GM12878 (cell line): ENCODE measurements around the gene TBRG4. TPM values are rescaled to one million over a fixed set of nuclear protein-coding genes. Genes with fewer than 3 reads are reported as not detected.

ENCODE experiments used
- ATAC-seq: fragments of 200-7000 bp; cut with Tn5 transposase; 3 replicates; pipeline ENCODE4 v1.9.1; 2020; ENCODE audit warnings: mild to moderate bottlenecking, moderate library complexity
- BruUV-seq: library from RNA; stranded (reverse); fragments of 400-500 nt; replicated peaks from 2 replicates; lab custom pipeline; 2021; lab: Mats Ljungman, UMichigan
- CTCF ChIA-PET: fragments of 300-600 bp; sonication (Branson Sonifier 250); formaldehyde crosslinking; extraction: SDS; loops from one replicate; lab custom pipeline; 2021; ENCODE audit warnings: inconsistent platforms; lab: Yijun Ruan, JAX
- POLR2A ChIA-PET: fragments of 350-600 bp; formaldehyde crosslinking; extraction: SDS; loops from one replicate; lab custom pipeline; 2021; ENCODE audit warnings: inconsistent platforms; lab: Charles Lee
- RAD21 ChIA-PET: fragments of 300-600 bp; sonication (Branson Sonifier 250); formaldehyde crosslinking; loops from one replicate; lab custom pipeline; 2023; ENCODE audit warnings: antibody characterized with exemption; ENCODE audit not compliant: unreplicated experiment; lab: Charles Lee
- SMC1A ChIA-PET: fragments of 300-600 bp; sonication (Branson Sonifier 250); formaldehyde crosslinking; loops from one replicate; lab custom pipeline; 2023; ENCODE audit not compliant: unreplicated experiment, uncharacterized antibody; lab: Charles Lee
- DNase-seq: peaks from one replicate; pipeline ENCODE4 v3.0.0-alpha.2; 2011; ENCODE audit warnings: low read depth, low spot score
- FAIRE-seq: peaks from 3 replicates; lab custom pipeline; 2011; peaks lifted over from hg19 to GRCh38; lab: Jason Lieb, UNC
- H2AFZ ChIP-seq: 2 replicates; pipeline ENCODE4 v1.6.0; 2011; ENCODE audit warnings: low read depth, low read length, control low read depth; ENCODE audit not compliant: control insufficient read depth
- H3K27ac ChIP-seq: 2 replicates; pipeline ENCODE4 v1.5.1; 2011; ENCODE audit warnings: control low read depth; ENCODE audit not compliant: control insufficient read depth, insufficient read depth
- H3K27me3 ChIP-seq, 2 experiments: replicated peaks in 1 of 2; 2 replicates each; pipeline versions ENCODE4 v1.6.0 to v1.6.1; 2011; ENCODE audit warnings: low read length in 1 of 2; ENCODE audit not compliant: control insufficient read depth in 2 of 2, insufficient read depth in 2 of 2
- H3K36me3 ChIP-seq, 2 experiments: 2 replicates each; pipeline ENCODE4 v1.5.1; 2011; ENCODE audit warnings: low read length in 1 of 2; ENCODE audit not compliant: control insufficient read depth in 2 of 2, insufficient read depth in 2 of 2
- H3K4me1 ChIP-seq: 2 replicates; pipeline ENCODE4 v1.6.1; 2011; ENCODE audit warnings: mild to moderate bottlenecking, low read length, moderate library complexity, mixed read lengths; ENCODE audit not compliant: control insufficient read depth, insufficient read depth
- H3K4me2 ChIP-seq: 2 replicates; pipeline ENCODE4 v1.6.0; 2011; ENCODE audit warnings: control low read depth; ENCODE audit not compliant: control insufficient read depth, insufficient read depth
- H3K4me3 ChIP-seq: fragments of 200-600 bp; sonication (generic); 2 replicates; pipeline ENCODE4 v1.5.1; 2016
- H3K79me2 ChIP-seq: 2 replicates; pipeline ENCODE4 v1.6.0; 2011; ENCODE audit warnings: low read length; ENCODE audit not compliant: control insufficient read depth, insufficient read depth
- H3K9ac ChIP-seq: 2 replicates; pipeline ENCODE4 v1.8.0; 2011; ENCODE audit warnings: low read length, control low read depth, mixed read lengths; ENCODE audit not compliant: control insufficient read depth, insufficient read depth
- H3K9me3 ChIP-seq: replicated peaks from 3 replicates; pipeline ENCODE4 v1.5.1; 2011; ENCODE audit warnings: mild to moderate bottlenecking, low read length; ENCODE audit not compliant: control insufficient read depth, insufficient read depth
- H4K20me1 ChIP-seq: 2 replicates; pipeline ENCODE4 v1.6.0; 2011; ENCODE audit not compliant: control insufficient read depth, insufficient read depth
- CBX3 ChIP-seq: fragments of 200-600 bp; sonication (generic); IDR thresholded peaks from 2 replicates; pipeline ENCODE4 v1.6.1; 2016; ENCODE audit warnings: low read depth, borderline replicate concordance
- CHD1 ChIP-seq: IDR thresholded peaks from 2 replicates; pipeline ENCODE4 v1.6.1; 2012; ENCODE audit warnings: low read depth, low read length, improper control_type of control experiment
- CHD4 ChIP-seq: fragments of 200-600 bp; sonication (generic); IDR thresholded peaks from 2 replicates; pipeline ENCODE4 v1.6.1; 2016; ENCODE audit warnings: mild to moderate bottlenecking
- CREM ChIP-seq: IDR thresholded peaks from 2 replicates; pipeline ENCODE4 v1.6.1; 2014; ENCODE audit warnings: antibody characterized with exemption, low read depth
- JUNB ChIP-seq: IDR thresholded peaks from 2 replicates; pipeline ENCODE4 v1.6.1; 2016; ENCODE audit warnings: antibody characterized with exemption, mild to moderate bottlenecking
- MEF2B ChIP-seq: fragments of 450-650 bp; IDR thresholded peaks from 2 replicates; pipeline ENCODE4 v1.6.1; 2018; ENCODE audit warnings: mild to moderate bottlenecking, moderate library complexity; ENCODE audit not compliant: partially characterized antibody, poor library complexity, severe bottlenecking
- NRF1 ChIP-seq: conservative IDR thresholded peaks from 2 replicates; pipeline ENCODE4 v1.6.1; 2011; ENCODE audit warnings: mild to moderate bottlenecking, low read depth, low read length, improper control_type of control experiment
- PAX8 ChIP-seq: fragments of 450-650 bp; IDR thresholded peaks from 2 replicates; pipeline ENCODE4 v1.6.1; 2017; ENCODE audit warnings: mild to moderate bottlenecking, moderate library complexity
- RBBP5 ChIP-seq: fragments of 200-600 bp; sonication (generic); conservative IDR thresholded peaks from 2 replicates; pipeline ENCODE4 v1.6.1; 2016
- SIX5 ChIP-seq: IDR thresholded peaks from 2 replicates; pipeline ENCODE4 v1.6.1; 2011; ENCODE audit warnings: mild to moderate bottlenecking, low read depth, low read length, moderate library complexity; ENCODE audit not compliant: severe bottlenecking
- SMARCA5 ChIP-seq: fragments of 450-650 bp; IDR thresholded peaks from 2 replicates; pipeline ENCODE4 v1.6.1; 2017; ENCODE audit warnings: mild to moderate bottlenecking
- TCF7 ChIP-seq: IDR thresholded peaks from 2 replicates; pipeline ENCODE4 v1.6.1; 2014; ENCODE audit warnings: antibody characterized with exemption, borderline replicate concordance
- WRNIP1 ChIP-seq: IDR thresholded peaks from 2 replicates; pipeline ENCODE4 v1.6.1; 2011; ENCODE audit warnings: low read depth, low read length, improper control_type of control experiment, borderline replicate concordance
- WGBS: methylation state at CpG from one replicate; pipeline ENCODE4 v1.1.6; 2016; ENCODE audit warnings: low lambda C conversion rate; ENCODE audit not compliant: insufficient replicate concordance, insufficient coverage; ENCODE audit errors: missing lambda C conversion rate; 5-methylcytosine and 5-hydroxymethylcytosine counted together
- in situ Hi-C: fragments of 300-500 bp; cut with MboI; formaldehyde crosslinking; loops from 9 replicates; pipeline ENCODE4 v1.14.3; 2018; ENCODE audit warnings: mixed read lengths
- intact Hi-C: fragments of 100-400 bp; cut with micrococcal nuclease; formaldehyde crosslinking; loops from one replicate; pipeline ENCODE4 v1.14.2; 2022; ENCODE audit not compliant: unreplicated experiment
- polyA plus RNA-seq, 11 experiments: library from polyadenylated mRNA; depleted of rRNA in 4 of 11; unstranded in 6 of 11; stranded (reverse) in 5 of 11; fragments of >200 nt; fragmentation: Nextera tagmentation in 4 of 11; fragmentation: Illumina TruSeq in 1 of 11; extraction: Ambion mirVana in 4 of 11; extraction: Trizol in 1 of 11; gene quantifications; 1 replicate in 1 of 11; 2 replicates in 10 of 11; pipeline versions ENCODE4 v1.2.1 to v1.2.3, GENCODE V29; 2011 to 2016; ENCODE audit warnings: inconsistent platforms in 2 of 11, missing spikeins in 2 of 11, low read depth in 1 of 11
- total RNA-seq, 4 experiments: library from RNA; depleted of rRNA in 3 of 4; stranded (reverse); fragments of >200 nt in 3 of 4; fragmentation: Illumina TruSeq in 1 of 4; extraction: Trizol in 1 of 4; gene quantifications; 2 replicates each; pipeline versions ENCODE4 v1.2.1 to v1.2.3, GENCODE V29; 2013 to 2021
- TF ChIP-seq, protein P1 (sequence below): IDR thresholded peaks from 2 replicates; pipeline ENCODE4 v1.6.1; 2011; ENCODE audit warnings: low read depth, low read length, improper control_type of control experiment, borderline replicate concordance
- TF ChIP-seq, protein P2 (sequence below): fragments of 450-650 bp; IDR thresholded peaks from 2 replicates; pipeline ENCODE4 v1.6.1; 2017; ENCODE audit warnings: mild to moderate bottlenecking, moderate library complexity
- TF ChIP-seq, protein P3 (sequence below): IDR thresholded peaks from 2 replicates; pipeline ENCODE4 v1.6.1; 2011; ENCODE audit warnings: low read depth, mild to moderate bottlenecking, low read length, moderate library complexity, borderline replicate concordance; ENCODE audit errors: extremely low read depth

TBRG4 gene
- total and polyA plus RNA-seq, 10 of the 15 experiments (the other 5 are each of a cell fraction or from before 2014, with no cell fraction given): 8.4 to 130 (median 118) TPM

DNA sequence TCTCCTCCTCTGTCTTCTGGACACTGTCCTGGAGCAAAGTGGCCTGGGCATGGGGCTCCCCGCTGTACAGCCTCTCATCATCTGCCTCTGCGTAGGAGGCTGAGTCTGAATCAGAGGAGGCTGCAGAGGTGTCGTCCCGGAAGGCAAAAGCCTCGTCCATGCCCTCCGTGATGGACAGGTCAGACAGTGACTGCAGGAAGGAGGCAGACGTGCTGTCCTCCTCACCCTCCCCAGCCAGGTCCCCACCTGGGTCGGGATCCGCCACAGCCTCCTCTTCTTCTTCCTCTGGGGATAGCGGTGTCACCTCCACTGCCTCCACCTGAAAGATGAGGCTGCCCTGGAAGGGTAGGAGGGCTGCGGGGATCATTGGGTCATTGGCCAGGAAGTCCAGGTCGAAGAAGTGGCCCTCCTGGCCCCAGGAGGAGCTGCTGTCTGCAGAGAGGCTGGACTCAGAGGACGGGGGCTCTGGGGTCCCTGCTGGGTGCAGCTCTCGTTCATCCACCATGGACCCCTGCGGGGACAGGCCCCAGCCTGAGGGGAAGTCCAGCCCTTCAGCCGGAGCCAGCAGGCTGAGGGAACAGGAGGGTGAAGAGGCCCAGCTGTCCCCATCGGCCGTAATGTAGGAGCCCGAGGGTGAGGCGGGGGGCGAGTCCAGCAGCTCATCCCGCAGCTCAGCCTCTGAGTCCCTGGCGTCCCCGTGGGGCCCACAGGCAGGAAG lies 26.4 kb downstream of the TBRG4 start:
- no peak for FAIRE-seq
- POLR2A ChIA-PET: no interaction called here

More for the DNA sequence above, 26.4 kb downstream of the TBRG4 start:
- H4K20me1 ChIP-seq: no peaks in the 10 kb centered on the region
- peaks cover 2% of the 10 kb centered on the region in 2 experiments; a peak in 3 of 4 replicates for H3K27me3 ChIP-seq
- no peaks in the 10 kb centered on the region for H3K36me3 ChIP-seq
- BruUV-seq: no TSS peak
- in situ Hi-C loops: no loop called here
- H3K79me2 ChIP-seq: no peaks in the 10 kb centered on the region
- H2AFZ ChIP-seq: no peak overlapping the region
- DNase-seq (no peak), ATAC-seq (no peak)
- intact Hi-C loops: no loop called here
- ChIA-PET RAD21 (no interaction called here), CTCF (no interaction called here), SMC1A (no interaction called here)
- H3K4me3 ChIP-seq: no peak overlapping the region
- H3K4me2 ChIP-seq: no peak overlapping the region
- TF ChIP-seq, protein P1, sequence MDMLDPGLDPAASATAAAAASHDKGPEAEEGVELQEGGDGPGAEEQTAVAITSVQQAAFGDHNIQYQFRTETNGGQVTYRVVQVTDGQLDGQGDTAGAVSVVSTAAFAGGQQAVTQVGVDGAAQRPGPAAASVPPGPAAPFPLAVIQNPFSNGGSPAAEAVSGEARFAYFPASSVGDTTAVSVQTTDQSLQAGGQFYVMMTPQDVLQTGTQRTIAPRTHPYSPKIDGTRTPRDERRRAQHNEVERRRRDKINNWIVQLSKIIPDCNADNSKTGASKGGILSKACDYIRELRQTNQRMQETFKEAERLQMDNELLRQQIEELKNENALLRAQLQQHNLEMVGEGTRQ: no peak
- no peak for TF ChIP-seq SMARCA5
- TF ChIP-seq, protein P2, sequence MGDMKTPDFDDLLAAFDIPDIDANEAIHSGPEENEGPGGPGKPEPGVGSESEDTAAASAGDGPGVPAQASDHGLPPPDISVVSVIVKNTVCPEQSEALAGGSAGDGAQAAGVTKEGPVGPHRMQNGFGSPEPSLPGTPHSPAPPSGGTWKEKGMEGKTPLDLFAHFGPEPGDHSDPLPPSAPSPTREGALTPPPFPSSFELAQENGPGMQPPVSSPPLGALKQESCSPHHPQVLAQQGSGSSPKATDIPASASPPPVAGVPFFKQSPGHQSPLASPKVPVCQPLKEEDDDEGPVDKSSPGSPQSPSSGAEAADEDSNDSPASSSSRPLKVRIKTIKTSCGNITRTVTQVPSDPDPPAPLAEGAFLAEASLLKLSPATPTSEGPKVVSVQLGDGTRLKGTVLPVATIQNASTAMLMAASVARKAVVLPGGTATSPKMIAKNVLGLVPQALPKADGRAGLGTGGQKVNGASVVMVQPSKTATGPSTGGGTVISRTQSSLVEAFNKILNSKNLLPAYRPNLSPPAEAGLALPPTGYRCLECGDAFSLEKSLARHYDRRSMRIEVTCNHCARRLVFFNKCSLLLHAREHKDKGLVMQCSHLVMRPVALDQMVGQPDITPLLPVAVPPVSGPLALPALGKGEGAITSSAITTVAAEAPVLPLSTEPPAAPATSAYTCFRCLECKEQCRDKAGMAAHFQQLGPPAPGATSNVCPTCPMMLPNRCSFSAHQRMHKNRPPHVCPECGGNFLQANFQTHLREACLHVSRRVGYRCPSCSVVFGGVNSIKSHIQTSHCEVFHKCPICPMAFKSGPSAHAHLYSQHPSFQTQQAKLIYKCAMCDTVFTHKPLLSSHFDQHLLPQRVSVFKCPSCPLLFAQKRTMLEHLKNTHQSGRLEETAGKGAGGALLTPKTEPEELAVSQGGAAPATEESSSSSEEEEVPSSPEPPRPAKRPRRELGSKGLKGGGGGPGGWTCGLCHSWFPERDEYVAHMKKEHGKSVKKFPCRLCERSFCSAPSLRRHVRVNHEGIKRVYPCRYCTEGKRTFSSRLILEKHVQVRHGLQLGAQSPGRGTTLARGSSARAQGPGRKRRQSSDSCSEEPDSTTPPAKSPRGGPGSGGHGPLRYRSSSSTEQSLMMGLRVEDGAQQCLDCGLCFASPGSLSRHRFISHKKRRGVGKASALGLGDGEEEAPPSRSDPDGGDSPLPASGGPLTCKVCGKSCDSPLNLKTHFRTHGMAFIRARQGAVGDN: no peak
- no peak for TF ChIP-seq WRNIP1
- TF ChIP-seq TCF7: no peak
- no peak for TF ChIP-seq SIX5
- no peak for TF ChIP-seq CHD4
- no peak for TF ChIP-seq RBBP5
- TF ChIP-seq JUNB: no peak
- TF ChIP-seq CREM: no peak
- no peak for TF ChIP-seq CHD1
- TF ChIP-seq, protein P3, sequence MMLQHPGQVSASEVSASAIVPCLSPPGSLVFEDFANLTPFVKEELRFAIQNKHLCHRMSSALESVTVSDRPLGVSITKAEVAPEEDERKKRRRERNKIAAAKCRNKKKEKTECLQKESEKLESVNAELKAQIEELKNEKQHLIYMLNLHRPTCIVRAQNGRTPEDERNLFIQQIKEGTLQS: no peak
- no peak for TF ChIP-seq PAX8
- no peak for TF ChIP-seq NRF1
- TF ChIP-seq CBX3: no peak
- TF ChIP-seq MEF2B: no peak
- no peak overlapping the region for H3K27ac ChIP-seq
- H3K4me1 ChIP-seq: no peaks in the 10 kb centered on the region
- 43% methylated on average over 24 of the region's 24 CpGs for WGBS
- H3K9ac ChIP-seq: no peak overlapping the region
- no peaks in the 10 kb centered on the region for H3K9me3 ChIP-seq
